Gastrocnemius medialis (tissue), 4 donors: Measurements from ENCODE around the gene CNNM3.

ENCODE experiments used
- CTCF ChIP-seq, 5 experiments: fragments of 450-650 bp in 3 of 5; fragments of 200-600 bp in 2 of 5; sonication (generic) in 2 of 5; IDR thresholded peaks in 4 of 5; conservative IDR thresholded peaks in 1 of 5; 1 replicate in 4 of 5; 2 replicates in 1 of 5; pipeline ENCODE4 v1.5.1; 2016 to 2019; ENCODE audit warnings: antibody characterized with exemption in 5 of 5, mild to moderate bottlenecking in 3 of 5, moderate library complexity in 3 of 5
- POLR2A ChIP-seq, 2 donors: fragments of 450-650 bp; IDR thresholded peaks; one replicate each; pipeline ENCODE4 v1.6.1; 2017; ENCODE audit warnings: antibody characterized with exemption in 2 of 2, mild to moderate bottlenecking in 2 of 2, moderate library complexity in 2 of 2

- no peak for TF ChIP-seq CTCF (IDR thresholded peaks at IDR 0.05 in 4 of 5, conservative IDR thresholded peaks at IDR 0.05 in 1 of 5)
- no peak for TF ChIP-seq POLR2A (IDR thresholded peaks at IDR 0.05)
These were observed 14.0 kb downstream of the CNNM3 start for GRCh38 chr2:96830044-96830562.
